NCI-H2196 treated with DMSO at 0.1 percent for 48 hours (cell line): Measurements from ENCODE around the gene EDEM3.

Source experiments
- DNase-seq: peaks from one replicate; lab custom pipeline; 2025; ENCODE audit not compliant: unreplicated experiment; lab: John Stamatoyannopoulos, UW

The EDEM3 gene

DNA sequence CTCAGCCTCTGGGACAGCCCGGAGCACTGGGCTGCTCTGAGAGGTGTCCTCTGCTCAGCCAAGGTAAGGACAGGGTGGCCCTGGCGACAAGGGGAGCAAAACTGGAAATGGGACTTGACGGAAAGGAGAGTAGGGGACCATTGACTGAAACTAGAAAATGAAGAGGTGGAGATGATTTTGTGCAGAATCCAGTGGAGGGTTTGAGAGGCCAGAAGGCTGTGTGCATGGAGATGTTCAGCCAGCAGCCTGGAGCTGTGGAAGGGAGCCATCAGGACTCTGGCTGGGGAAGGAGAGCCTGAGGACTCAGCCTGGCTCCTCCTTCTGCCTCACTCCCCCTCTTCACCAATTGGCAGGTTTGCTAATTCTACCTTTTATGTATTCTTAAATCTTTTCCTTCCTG lies 114.2 kb downstream of the EDEM3 start:
- no peak for DNase-seq
